ENCODE results near the gene ACP4.
"Not testable (repeated sequence)": the region's sequence is repeated elsewhere in the genome, so short reads cannot be mapped to it uniquely, and the experiment has no call there.

ACP4 gene, protein sequence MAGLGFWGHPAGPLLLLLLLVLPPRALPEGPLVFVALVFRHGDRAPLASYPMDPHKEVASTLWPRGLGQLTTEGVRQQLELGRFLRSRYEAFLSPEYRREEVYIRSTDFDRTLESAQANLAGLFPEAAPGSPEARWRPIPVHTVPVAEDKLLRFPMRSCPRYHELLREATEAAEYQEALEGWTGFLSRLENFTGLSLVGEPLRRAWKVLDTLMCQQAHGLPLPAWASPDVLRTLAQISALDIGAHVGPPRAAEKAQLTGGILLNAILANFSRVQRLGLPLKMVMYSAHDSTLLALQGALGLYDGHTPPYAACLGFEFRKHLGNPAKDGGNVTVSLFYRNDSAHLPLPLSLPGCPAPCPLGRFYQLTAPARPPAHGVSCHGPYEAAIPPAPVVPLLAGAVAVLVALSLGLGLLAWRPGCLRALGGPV

DNA sequence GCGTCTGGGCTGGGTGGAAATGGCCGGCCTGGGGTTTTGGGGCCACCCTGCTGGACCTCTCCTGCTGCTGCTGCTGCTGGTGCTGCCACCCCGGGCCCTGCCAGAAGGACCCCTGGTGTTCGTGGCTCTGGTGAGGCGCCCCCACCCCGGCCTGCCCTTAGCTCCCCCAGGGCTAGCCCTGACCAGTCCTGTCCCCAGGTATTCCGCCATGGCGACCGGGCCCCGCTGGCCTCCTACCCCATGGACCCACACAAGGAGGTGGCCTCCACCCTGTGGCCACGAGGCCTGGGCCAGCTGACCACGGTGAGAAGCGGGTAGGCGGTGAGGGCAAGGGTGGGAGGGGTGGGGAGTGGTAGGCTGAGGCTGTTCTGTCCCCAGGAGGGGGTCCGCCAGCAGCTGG is at the start of gene ACP4:
Gene ACP4 (plus strand): TSS at position 20 of the 400 bp plus-strand sequence. CDS start 0 bp downstream, at position 20.
- DNase-seq = no peak

DNA sequence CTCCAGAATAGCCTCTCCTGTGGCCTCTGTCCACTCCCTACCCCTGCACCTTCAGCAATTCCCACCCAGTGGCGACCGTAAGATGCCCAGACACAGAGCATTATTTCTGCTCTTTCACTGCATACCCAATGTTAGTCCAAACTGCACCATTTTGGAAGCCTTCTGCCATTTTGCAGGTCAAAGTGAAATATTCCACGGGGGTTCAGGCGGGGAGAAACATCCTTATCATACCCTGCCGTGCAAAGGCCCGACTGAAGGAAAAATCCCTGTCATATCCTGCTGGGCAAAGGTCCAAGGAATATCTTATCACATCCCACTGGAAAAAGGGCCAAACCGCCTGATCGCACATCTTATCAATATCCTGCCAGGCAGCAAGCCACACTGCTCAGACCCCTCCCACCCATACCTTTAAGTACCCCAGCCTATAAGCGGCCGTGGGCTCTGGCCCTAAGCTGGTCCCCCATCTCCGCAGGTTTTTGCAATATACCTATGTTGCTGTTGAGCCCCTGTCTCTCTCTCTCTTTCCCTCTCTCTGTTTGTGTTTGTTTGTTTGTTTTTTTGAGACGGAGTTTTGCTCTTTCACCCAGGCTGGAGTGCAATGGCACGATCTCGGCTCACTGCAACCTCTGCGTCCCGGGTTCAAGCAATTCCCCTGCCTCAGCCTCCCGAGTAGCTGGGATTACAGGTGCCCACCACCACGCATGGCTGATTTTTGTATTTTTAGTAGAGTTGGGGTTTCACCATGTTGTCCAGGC is 48.9 kb upstream of the ACP4 start:
- no peak for DNase-seq

DNA sequence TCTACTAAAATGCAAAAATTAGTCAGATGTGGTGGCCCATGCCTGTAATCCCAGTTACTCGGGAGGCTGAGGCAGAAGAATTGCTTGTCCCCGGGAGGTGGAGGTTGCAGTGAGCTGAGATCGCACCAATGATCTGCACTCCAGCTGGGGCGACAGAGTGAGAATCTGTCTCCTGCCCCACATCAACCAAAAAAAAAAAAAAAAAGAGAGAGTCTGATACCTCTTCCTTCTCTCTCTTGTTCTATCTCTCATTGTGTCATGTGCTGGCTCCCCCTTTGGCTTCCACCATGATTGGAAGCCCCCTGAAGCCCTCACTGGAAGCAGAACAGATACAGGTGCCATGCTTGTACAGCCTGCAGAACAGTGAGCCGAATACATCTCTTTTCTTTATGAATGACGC is 46.7 kb upstream of the ACP4 start:
- no peak for DNase-seq

DNA sequence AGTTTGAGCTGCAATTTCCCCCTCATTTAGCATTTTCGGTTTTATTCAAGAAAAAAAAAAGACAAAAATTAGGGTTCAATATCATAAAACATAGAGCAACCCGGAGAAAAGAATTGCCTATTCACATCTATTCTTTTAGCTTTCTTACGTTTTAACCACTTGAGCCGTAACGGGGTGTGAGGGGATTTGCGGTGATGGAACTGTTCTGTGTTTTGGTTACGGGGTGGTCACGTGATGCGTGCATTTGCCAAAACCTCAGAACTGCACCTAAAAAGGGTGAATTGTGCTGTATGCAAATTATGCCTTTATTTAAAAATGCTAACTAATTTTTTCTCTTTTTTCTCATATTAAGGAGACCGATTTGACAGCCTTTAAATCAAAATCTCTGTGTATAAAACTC is 45.0 kb upstream of the ACP4 start:
- DNase-seq = no peak

DNA sequence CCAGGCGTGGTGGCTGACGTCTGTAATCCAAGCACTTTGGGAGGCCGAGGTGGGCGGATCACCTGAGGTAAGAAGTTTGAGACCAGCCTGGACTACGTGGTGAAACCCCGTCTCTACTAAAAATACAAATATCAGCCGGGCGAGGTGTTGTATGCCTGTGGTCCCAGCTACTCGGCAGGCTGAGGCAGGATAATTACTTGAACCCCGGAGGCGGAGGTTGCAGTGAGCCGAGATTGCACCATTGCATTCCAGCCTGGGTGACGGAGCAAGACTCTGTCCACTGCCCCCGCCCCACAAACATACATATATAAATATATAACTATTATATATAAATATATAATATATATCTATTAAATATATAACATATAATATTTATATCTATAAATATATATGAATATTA is 43.1 kb upstream of the ACP4 start:
- not testable (repeated sequence) for DNase-seq

DNA sequence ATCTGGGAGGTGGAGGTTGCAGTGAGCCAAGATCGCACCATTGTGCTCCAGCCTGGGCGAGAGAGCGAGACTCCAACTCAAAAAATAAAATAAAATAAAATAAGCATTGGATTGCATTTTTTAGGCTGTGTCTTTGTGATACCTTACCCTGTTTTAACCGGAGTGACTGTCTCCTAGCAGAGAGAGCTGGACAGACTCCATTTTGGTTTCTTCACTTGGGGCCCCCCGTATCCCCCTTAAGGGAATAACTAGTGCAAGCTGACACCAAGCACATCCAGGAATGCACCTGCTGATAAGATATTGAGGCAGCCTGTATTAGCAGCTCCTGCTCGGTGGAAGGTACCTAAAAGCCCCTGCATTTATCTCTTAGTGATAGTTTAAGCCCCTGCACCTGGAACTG is 40.7 kb upstream of the ACP4 start:
- DNase-seq = no peak

DNA sequence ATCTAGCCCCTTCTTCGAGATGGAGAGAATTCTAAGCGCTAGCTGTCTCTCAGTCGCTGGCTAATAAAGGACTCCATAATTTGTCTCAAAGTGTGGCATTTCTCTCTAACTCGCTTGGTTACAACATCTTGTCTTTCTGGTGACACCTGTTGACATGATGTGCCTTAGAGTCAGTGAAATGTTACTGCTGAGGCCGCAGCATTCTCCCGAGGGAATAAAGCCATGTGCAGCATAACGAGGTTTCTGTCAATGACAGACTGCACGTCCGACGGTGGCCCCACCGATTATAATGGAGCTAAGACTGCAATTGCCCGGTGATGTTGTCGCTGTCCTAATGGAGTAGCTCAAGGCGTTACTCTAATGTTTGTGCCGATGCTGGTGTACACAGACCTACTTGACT is 40.2 kb upstream of the ACP4 start:
- no peak for DNase-seq

DNA sequence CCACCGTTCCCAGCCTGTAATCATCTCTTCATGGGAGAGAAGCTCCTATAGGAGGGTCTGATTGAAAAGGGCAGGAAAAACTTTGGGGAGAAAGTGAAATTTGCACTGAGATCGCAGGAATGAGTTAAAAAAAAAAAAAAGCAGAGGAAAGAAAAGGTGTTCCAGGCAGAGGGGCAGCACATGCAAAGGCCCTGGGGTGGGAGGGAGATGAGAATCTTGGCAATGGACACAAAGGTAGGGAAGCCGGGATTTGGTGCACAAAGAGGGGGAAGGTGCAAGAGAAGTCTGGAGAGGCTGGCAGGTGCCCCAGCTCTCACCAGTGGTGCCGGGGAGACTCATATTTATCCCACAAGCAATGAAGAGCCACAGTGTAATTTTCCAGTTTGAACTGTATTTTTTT is 36.3 kb upstream of the ACP4 start:
- no peak for DNase-seq

DNA sequence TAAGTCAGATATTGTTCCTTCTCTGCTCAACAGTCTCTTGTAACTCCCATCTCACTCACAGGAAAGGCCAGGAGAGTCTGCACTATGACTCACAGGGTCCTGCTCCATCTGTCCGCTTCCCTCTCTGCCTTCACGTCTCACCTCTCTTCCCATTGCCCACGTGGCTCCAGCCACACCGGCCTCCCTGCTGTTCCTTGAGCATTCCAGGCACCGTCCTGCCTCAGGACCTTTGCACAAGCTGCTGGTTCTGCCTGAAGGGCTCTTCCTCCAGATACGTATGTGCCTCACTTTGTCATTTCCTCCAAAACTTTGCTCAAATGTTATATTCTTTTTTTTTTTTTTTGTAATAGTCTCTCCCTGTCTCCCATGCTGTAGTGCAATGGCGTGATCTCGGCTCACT is 34.0 kb upstream of the ACP4 start:
- not testable (repeated sequence) for DNase-seq

DNA sequence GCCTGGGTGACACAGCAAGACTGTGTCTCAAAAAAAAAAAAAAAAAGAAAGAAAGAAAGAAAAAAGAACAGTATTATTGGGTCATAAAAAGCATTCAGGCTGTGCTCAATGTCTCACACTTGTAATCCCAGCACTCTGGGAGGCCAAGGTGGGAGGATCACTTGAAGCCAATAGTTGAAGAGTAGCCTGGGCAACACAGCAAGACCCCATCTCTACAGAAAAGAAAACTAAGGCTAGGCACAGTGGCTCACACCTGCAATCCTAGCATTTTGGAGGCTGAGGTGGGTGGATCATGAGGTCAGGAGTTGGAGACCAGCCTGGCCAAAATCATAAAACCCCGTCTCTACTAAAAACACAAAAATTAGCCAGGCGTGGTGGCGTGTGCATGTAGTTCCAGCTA is 32.6 kb upstream of the ACP4 start:
- DNase-seq = not testable (repeated sequence)

DNA sequence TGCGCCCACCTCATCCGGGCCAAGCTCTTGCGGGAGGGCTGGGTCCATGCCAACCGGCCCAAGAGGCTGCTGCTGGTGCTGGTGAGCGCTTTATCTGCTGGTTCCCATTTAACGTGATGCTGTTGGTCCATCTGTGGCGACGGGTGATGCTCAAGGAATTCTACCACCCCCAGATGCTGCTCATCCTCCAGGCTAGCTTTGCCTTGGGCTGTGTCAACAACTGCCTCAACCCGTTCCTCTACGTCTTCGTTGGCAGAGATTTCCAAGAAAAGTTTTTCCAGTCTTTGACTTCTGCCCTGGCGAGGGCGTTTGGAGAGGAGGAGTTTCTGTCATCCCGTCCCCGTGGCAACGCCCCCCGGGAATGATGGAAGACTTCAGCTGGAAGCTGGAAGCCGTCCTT is 31.1 kb upstream of the ACP4 start:
- DNase-seq = not testable (repeated sequence)

DNA sequence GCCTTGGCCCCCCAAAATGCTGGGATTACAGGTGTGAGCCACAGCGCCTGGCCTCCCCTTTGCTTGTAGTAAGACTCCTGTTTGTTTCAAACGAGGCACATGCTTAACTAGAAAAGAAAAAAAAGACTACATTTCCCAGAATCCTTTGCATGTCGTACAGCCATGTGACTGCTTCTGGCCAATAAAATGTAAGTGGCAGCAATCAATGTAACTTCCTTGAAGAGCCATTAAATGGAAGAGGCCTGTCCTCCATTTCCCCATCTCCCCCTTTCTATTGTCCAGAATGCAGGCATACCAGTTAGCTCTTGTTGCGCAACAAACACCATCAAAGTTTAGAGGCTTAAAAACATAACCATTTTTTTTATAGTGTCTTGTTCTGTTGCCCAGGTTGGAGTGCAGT is 30.3 kb upstream of the ACP4 start:
- DNase-seq = no peak

DNA sequence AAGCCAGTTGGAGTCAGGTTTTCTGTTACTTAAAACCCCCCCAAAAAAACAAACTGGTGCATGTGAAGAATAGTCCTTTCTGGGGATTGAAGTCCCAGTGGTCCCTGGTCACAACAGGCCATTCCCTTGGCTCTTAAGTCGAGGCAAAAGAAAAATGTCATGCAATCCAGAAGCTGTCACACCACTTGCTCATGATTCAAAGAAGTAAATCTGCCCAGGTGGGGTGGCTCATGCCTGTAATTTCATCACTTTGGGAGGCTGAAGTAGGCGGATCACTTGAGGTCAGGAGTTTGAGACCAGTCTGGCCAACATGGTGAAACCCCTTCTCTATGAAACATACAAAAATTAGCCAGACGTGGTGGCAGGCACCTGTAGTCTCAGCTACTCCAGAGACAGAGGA is 28.7 kb upstream of the ACP4 start:
- DNase-seq = not testable (repeated sequence)

DNA sequence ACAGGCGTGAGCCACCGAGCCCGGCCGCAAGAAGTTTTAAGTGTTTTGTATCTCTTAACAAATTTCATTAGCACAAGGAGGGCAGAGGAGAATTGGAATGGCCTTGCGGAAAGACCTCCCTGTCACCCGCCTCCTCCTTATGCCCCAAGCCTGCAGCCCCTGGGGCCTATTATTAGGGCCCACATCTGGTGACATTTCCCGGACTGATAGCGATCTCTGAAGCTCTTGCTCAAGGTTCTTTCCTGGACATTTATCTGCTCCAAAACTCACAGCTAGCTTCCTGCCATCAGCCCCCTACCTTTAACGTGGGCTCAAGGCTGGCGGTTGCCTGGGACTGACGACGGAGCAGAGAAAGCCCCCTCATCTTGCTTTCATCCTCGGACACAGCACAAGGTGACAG is 26.7 kb upstream of the ACP4 start:
- not testable (repeated sequence) for DNase-seq

DNA sequence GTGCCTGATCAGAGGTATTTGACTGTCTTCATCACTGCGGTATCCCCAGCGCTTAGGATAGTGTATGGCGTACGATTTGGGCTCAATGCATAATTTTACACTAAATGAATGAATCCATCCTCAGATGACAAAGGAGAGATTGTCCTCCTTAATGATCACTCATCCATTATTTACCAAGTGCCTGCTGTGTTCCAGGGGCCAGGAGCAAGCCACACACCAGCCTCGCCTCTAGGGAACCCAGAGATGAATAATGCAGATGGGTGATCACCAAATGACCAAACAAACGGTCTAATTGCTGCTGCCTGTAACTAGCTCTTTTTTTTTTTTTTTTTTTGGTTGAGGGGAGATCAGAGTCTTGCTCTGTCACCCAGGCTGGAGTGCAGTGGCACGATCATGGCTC is 25.8 kb upstream of the ACP4 start:
- no peak for DNase-seq

DNA sequence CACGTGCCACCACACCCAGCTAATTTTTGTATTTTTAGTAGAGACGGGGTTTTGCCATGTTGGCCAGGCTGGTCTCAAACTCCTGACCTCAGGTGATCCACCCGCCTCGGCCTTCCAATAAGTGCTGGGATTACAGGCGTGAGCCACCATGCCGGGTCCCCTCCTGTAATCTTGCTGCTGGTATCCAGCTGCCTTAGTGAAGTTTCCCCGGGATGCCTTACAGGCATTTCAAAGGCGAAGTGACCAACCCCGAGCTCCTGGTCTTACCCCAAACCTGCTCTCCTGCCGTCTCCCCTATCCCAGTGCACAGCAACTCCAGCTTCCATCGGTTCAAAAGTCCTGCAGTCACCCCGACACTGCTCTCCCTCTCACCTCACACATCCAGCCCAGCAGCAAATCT is 23.5 kb upstream of the ACP4 start:
- not testable (repeated sequence) for DNase-seq

DNA sequence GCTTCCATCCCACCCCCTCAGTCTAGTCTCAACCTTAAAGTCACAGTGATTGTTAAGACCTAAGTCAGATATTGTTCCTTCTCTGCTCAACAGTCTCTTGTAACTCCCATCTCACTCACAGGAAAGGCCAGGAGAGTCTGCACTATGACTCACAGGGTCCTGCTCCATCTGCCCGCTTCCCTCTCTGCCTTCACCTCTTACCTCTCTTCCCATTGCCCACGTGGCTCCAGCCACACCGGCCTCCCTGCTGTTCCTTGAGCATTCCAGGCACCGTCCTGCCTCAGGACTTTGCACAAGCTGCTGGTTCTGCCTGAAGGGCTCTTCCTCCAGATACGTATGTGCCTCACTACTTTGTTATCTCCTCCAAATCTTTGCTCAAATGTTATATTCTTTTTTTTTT is 23.0 kb upstream of the ACP4 start:
- DNase-seq = not testable (repeated sequence)

DNA sequence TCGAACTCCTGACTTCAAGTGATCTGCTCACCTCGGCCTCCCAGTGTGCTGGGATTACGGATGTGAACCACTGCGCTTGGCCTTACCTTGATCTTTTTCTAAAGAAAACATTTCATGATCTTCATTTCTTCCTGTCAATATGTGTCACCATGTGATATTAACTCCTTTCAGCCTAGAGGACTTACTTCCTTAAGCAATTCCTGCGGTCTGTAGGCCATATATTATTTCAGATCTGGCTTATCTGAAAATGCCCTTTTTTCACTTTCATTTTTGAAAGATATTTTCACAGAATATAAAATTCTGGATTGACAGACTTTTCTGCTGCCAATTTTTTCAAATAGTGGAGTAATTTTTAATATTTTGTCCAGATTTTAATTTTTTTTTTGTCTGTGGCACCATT is 21.9 kb upstream of the ACP4 start:
- no peak for DNase-seq

DNA sequence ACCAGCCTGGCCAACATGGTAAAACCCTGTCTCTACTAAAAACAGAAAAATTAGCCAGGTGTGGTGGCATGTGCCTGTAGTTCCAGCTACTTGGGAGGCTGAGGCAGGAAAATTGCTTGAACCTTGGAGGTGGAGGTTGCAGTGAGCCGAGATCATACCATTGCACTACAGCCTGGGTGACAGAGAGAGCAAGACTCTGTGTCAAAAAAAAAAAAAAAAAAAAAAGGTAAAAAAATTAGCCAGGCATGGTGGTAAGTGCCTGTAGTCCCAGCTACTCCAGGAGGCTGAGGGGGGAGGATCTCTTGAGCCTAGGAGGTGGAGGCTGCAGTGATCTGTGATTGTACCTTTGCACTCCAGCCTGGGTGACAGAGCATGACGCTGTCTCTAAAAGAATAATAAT is 20.1 kb upstream of the ACP4 start, which contains the start of gene GPR32:
Gene GPR32 (plus strand): TSS at position 301 of the 400 bp plus-strand sequence. CDS start 137 bp downstream, outside the sequence.
- DNase-seq = not testable (repeated sequence)

DNA sequence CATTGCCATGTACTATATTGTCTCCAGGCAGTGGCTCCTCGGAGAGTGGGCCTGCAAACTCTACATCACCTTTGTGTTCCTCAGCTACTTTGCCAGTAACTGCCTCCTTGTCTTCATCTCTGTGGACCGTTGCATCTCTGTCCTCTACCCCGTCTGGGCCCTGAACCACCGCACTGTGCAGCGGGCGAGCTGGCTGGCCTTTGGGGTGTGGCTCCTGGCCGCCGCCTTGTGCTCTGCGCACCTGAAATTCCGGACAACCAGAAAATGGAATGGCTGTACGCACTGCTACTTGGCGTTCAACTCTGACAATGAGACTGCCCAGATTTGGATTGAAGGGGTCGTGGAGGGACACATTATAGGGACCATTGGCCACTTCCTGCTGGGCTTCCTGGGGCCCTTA is 19.3 kb upstream of the ACP4 start:
- no peak for DNase-seq

DNA sequence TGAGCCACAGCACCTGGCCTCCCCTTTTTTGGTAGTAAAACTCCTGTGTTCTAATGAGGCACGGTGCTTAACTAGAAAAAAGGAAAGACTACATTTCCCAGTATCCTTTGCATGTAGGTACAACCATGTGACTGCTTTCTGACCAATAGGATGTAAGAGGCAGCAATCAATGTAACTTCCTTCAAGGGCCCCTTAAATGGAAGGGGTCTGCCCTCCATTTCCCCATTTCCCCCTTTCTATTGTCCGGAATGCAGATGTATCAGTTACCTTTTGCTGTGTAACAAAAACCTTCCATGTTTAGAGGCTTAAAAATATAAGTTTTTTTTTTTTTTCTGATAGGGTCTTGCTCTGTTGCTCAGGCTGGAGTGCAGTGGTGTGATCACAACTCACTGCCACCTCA is 17.7 kb upstream of the ACP4 start:
- DNase-seq = no peak

DNA sequence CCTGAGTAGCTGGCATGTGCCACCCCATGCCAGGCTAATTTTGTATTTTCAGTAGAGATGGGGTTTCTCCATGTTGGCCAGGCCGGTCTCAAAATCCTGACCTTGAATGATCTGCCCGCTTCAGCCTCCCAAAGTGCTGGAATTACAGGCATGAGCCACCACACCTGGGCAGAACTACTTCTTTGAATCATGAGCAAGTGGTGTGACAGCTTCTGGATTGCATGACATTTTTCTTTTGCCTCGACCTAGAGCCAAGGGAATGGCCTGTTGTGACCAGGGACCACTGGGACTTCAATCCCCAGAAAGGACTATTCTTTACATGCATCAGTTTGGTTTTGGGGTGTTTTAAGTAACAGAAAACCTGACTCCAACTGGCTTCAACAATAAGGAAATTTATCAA is 17.3 kb upstream of the ACP4 start:
- not testable (repeated sequence) for DNase-seq

DNA sequence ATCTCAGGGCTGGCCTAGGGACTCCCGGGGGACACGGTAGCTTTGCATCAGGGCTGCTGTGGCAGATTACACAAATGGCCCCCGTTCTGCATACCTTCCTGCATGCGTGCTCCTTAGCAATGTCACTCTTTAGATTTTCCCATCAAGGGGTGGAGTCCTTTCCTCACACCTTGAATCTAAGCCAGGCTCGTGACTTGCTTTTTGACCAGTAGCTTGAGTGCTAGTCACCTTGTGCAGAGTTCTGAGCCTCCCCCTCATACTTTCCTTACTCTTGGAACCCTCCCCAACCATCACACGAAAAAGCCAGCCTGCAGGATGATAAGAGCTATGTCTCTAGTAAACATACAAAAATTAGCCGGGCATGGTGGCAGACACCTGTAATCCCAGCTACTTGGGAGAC is 16.8 kb upstream of the ACP4 start:
- not testable (repeated sequence) for DNase-seq

DNA sequence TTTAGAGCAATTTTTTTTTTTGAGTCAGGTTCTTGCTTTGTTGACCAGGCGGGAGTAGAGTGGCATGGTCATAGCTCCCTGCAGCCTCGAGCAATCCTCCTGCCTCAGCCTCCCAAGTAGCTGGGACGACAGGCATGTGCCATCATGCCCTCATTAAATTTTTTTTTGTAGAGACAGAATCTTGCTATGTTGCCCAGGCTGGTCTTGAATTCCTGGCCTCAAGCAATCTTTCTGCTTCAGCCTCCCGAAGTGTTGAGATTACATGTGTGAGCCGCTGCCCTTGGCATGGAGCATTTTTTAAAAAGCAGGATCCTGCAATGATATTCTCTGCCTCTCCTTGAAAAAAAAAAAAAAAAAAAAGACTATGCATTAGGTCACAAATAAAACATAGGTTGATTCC is 14.1 kb upstream of the ACP4 start:
- no peak for DNase-seq

All from GOT3 (cell line).